H1 (cell line): Measurements from ENCODE around the gene CAMKMT. TPM values are rescaled to one million over a fixed set of nuclear protein-coding genes. Genes with fewer than 3 reads are reported as not detected.

ENCODE experiments used
- CTCF ChIA-PET: fragments of 300-600 bp; sonication (Branson Sonifier 250); formaldehyde crosslinking; loops from one replicate; lab custom pipeline; 2021; ENCODE audit not compliant: partially characterized antibody; lab: Charles Lee
- POLR2A ChIA-PET: fragments of 300-600 bp; sonication (Branson Sonifier 250); formaldehyde crosslinking; loops from one replicate; lab custom pipeline; 2021; ENCODE audit warnings: inconsistent platforms; ENCODE audit not compliant: partially characterized antibody; lab: Charles Lee
- DNase-seq, 2 experiments: peaks; one replicate each; pipeline versions ENCODE4 v3.0.0 to v3.0.0-alpha.2; 2010 to 2022; ENCODE audit warnings: low spot score in 2 of 2, low read depth in 1 of 2, mixed read lengths in 1 of 2
- FAIRE-seq: peaks from 2 replicates; lab custom pipeline; 2011; peaks lifted over from hg19 to GRCh38; lab: Jason Lieb, UNC
- H2AFZ ChIP-seq: 2 replicates; pipeline ENCODE4 v1.8.1; 2012; ENCODE audit warnings: low read length, inconsistent platforms
- H2AK5ac ChIP-seq: 2 replicates; pipeline ENCODE4 v1.6.1; 2013; ENCODE audit warnings: low read depth, low read length
- H2BK120ac ChIP-seq: replicated peaks from 2 replicates; pipeline ENCODE3; 2013; ENCODE audit warnings: low read depth, low read length, inconsistent platforms
- H2BK12ac ChIP-seq: 2 replicates; pipeline ENCODE4 v1.6.1; 2013; ENCODE audit warnings: low read depth, low read length
- H2BK15ac ChIP-seq: 2 replicates; pipeline ENCODE4 v1.6.1; 2013; ENCODE audit warnings: low read length
- H2BK20ac ChIP-seq: 2 replicates; pipeline ENCODE4 v1.6.1; 2013; ENCODE audit warnings: low read length
- H2BK5ac ChIP-seq: 2 replicates; pipeline ENCODE4 v1.6.1; 2013; ENCODE audit warnings: low read depth, low read length
- H3K14ac ChIP-seq: 2 replicates; pipeline ENCODE4 v1.6.1; 2013; ENCODE audit warnings: inconsistent platforms; ENCODE audit not compliant: insufficient read length
- H3K18ac ChIP-seq: 2 replicates; pipeline ENCODE4 v1.6.1; 2013; ENCODE audit warnings: low read length; ENCODE audit errors: extremely low read depth
- H3K23ac ChIP-seq: 2 replicates; pipeline ENCODE4 v1.6.1; 2013; ENCODE audit warnings: inconsistent platforms; ENCODE audit not compliant: insufficient read length
- H3K23me2 ChIP-seq: 2 replicates; pipeline ENCODE4 v1.6.1; 2013; ENCODE audit warnings: low read depth, low read length
- H3K27ac ChIP-seq: 2 replicates; pipeline ENCODE4 v1.6.1; 2011; ENCODE audit warnings: low read depth, low read length, inconsistent platforms
- H3K27me3 ChIP-seq, 4 experiments: replicated peaks in 1 of 4; 1 replicate in 1 of 4; 2 replicates in 3 of 4; pipeline versions ENCODE4 v1.6.1 to v1.8.1; 2011 to 2013; ENCODE audit warnings: low read length in 3 of 4, mild to moderate bottlenecking in 3 of 4, inconsistent platforms in 2 of 4, mixed read lengths in 2 of 4, moderate library complexity in 1 of 4; ENCODE audit not compliant: control insufficient read depth in 3 of 4, insufficient read depth in 3 of 4; ENCODE audit errors: extremely low read depth in 1 of 4
- H3K36me3 ChIP-seq, 4 experiments: 2 replicates each; pipeline versions ENCODE4 v1.6.1 to v1.8.1; 2011 to 2013; ENCODE audit warnings: mild to moderate bottlenecking in 4 of 4, low read length in 3 of 4, moderate library complexity in 2 of 4, control low read depth in 1 of 4, inconsistent platforms in 1 of 4; ENCODE audit not compliant: insufficient read depth in 4 of 4, control insufficient read depth in 2 of 4
- H3K4ac ChIP-seq: replicated peaks from 2 replicates; pipeline ENCODE3; 2013; ENCODE audit warnings: low read length, low read depth, mixed read lengths, inconsistent platforms; ENCODE audit not compliant: insufficient read length
- H3K4me1 ChIP-seq, 4 experiments: replicated peaks in 1 of 4; 1 replicate in 1 of 4; 2 replicates in 3 of 4; pipeline versions ENCODE4 v1.6.1 to v1.8.1; 2011 to 2013; ENCODE audit warnings: low read length in 3 of 4, inconsistent platforms in 2 of 4, mixed read lengths in 1 of 4; ENCODE audit not compliant: insufficient read depth in 4 of 4, control insufficient read depth in 3 of 4
- H3K4me2 ChIP-seq, 2 experiments: 2 replicates each; pipeline versions ENCODE4 v1.6.1 to v1.8.1; 2011 to 2013; ENCODE audit warnings: low read depth in 2 of 2, low read length in 2 of 2, control low read depth in 1 of 2, inconsistent platforms in 1 of 2, mild to moderate bottlenecking in 1 of 2; ENCODE audit not compliant: insufficient read depth in 1 of 2
- H3K4me3 ChIP-seq, 4 experiments: fragments of 200-600, 300-600 bp in 1 of 4; sonication (generic), shearing (Covaris generic), sonication (Bioruptor Twin) in 1 of 4; 2 replicates each; pipeline versions ENCODE4 v1.5.1 to v1.8.1; 2011 to 2016; ENCODE audit warnings: low read length in 4 of 4, low read depth in 3 of 4, control low read depth in 2 of 4, inconsistent platforms in 2 of 4, mild to moderate bottlenecking in 2 of 4, mixed read lengths in 1 of 4, moderate library complexity in 1 of 4; ENCODE audit not compliant: insufficient read depth in 2 of 4; ENCODE audit errors: extremely low read depth in 1 of 4
- H3K56ac ChIP-seq: replicated peaks from 2 replicates; pipeline ENCODE3; 2013; ENCODE audit warnings: low read depth, mild to moderate bottlenecking, mixed read lengths, low read length, inconsistent platforms; ENCODE audit not compliant: insufficient read length
- H3K79me1 ChIP-seq: 2 replicates; pipeline ENCODE4 v1.6.1; 2013; ENCODE audit warnings: low read depth, low read length, control low read depth
- H3K79me2 ChIP-seq, 2 experiments: 2 replicates each; pipeline versions ENCODE4 v1.6.1 to v1.8.1; 2012 to 2013; ENCODE audit warnings: low read length in 2 of 2, mild to moderate bottlenecking in 2 of 2, inconsistent platforms in 1 of 2; ENCODE audit not compliant: insufficient read depth in 2 of 2, control insufficient read depth in 1 of 2
- H3K9ac ChIP-seq, 4 experiments: replicated peaks in 1 of 4; 1 replicate in 1 of 4; 2 replicates in 3 of 4; pipeline versions ENCODE4 v1.6.1 to v1.8.1; 2011 to 2013; ENCODE audit warnings: low read depth in 3 of 4, low read length in 3 of 4, control low read depth in 2 of 4, mild to moderate bottlenecking in 2 of 4, moderate library complexity in 2 of 4, inconsistent platforms in 1 of 4; ENCODE audit errors: extremely low read depth in 1 of 4
- H3K9me3 ChIP-seq, 2 experiments: 2 replicates each; pipeline versions ENCODE4 v1.6.1 to v1.8.1; 2012 to 2013; ENCODE audit warnings: mild to moderate bottlenecking in 2 of 2, moderate library complexity in 2 of 2, control low read depth in 1 of 2, inconsistent platforms in 1 of 2, low read depth in 1 of 2, low read length in 1 of 2, mixed read lengths in 1 of 2; ENCODE audit not compliant: insufficient read depth in 2 of 2
- H4K20me1 ChIP-seq, 2 experiments: replicated peaks in 1 of 2; 2 replicates each; pipeline versions ENCODE3 to v1.8.1; 2011 to 2013; ENCODE audit warnings: inconsistent platforms in 2 of 2, low read length in 2 of 2, mild to moderate bottlenecking in 1 of 2; ENCODE audit not compliant: insufficient read depth in 2 of 2, control insufficient read depth in 1 of 2
- H4K5ac ChIP-seq: 2 replicates; pipeline ENCODE4 v1.6.1; 2013; ENCODE audit warnings: low read length, low read depth, mixed read lengths, inconsistent platforms; ENCODE audit not compliant: insufficient read length
- H4K8ac ChIP-seq: 2 replicates; pipeline ENCODE4 v1.8.0; 2013; ENCODE audit warnings: mild to moderate bottlenecking, moderate library complexity, low read length, inconsistent platforms; ENCODE audit not compliant: insufficient read depth; ENCODE audit errors: extremely low read depth
- H4K91ac ChIP-seq: replicated peaks from 2 replicates; pipeline ENCODE3; 2013; ENCODE audit warnings: low read length, mixed read lengths, inconsistent platforms; ENCODE audit not compliant: insufficient read length
- BRCA1 ChIP-seq: IDR thresholded peaks from 2 replicates; pipeline ENCODE4 v1.6.1; 2012; ENCODE audit warnings: low read depth, low read length, improper control_type of control experiment
- CEBPB ChIP-seq: IDR thresholded peaks from 2 replicates; pipeline ENCODE4 v1.6.1; 2012; ENCODE audit warnings: low read depth, low read length
- CHD2 ChIP-seq: IDR thresholded peaks from 2 replicates; pipeline ENCODE4 v1.6.1; 2012; ENCODE audit warnings: low read length, improper control_type of control experiment
- CTBP2 ChIP-seq: IDR thresholded peaks from 2 replicates; pipeline ENCODE4 v1.7.0; 2011; ENCODE audit warnings: borderline replicate concordance, mild to moderate bottlenecking, moderate library complexity, mixed read lengths, low read length; ENCODE audit not compliant: insufficient read depth, insufficient read length
- EGR1 ChIP-seq: IDR thresholded peaks from 2 replicates; pipeline ENCODE4 v1.6.1; 2011; ENCODE audit warnings: low read depth, low read length, borderline replicate concordance
- EP300 ChIP-seq, 2 experiments: IDR thresholded peaks; 1 replicate in 1 of 2; 2 replicates in 1 of 2; pipeline ENCODE4 v1.6.1; 2011 to 2012; ENCODE audit warnings: low read depth in 2 of 2, low read length in 2 of 2, mild to moderate bottlenecking in 2 of 2, borderline replicate concordance in 1 of 2, inconsistent platforms in 1 of 2, moderate library complexity in 1 of 2
- EZH2 ChIP-seq: fragments of 200-600 bp; sonication (generic); IDR thresholded peaks from 2 replicates; pipeline ENCODE4 v1.7.1; 2012; ENCODE audit warnings: low read depth, mild to moderate bottlenecking, moderate library complexity, low read length, inconsistent platforms; ENCODE audit not compliant: severe bottlenecking
- GTF2F1 ChIP-seq: IDR thresholded peaks from 2 replicates; pipeline ENCODE4 v1.6.1; 2012; ENCODE audit warnings: low read depth, low read length, improper control_type of control experiment, borderline replicate concordance
- HDAC2 ChIP-seq, 2 experiments: fragments of 300-600 bp in 1 of 2; sonication (generic) in 1 of 2; IDR thresholded peaks; 2 replicates each; pipeline ENCODE4 v1.6.1; 2011 to 2012; ENCODE audit warnings: low read depth in 2 of 2, low read length in 2 of 2, mild to moderate bottlenecking in 2 of 2, moderate library complexity in 2 of 2, borderline replicate concordance in 1 of 2, inconsistent platforms in 1 of 2
- JUN ChIP-seq: IDR thresholded peaks from 2 replicates; pipeline ENCODE4 v1.6.1; 2011; ENCODE audit warnings: low read depth, mild to moderate bottlenecking, improper control_type of control experiment, low read length
- JUND ChIP-seq: IDR thresholded peaks from 2 replicates; pipeline ENCODE4 v1.6.1; 2011; ENCODE audit warnings: mild to moderate bottlenecking, improper control_type of control experiment, low read length
- SP4 ChIP-seq: IDR thresholded peaks from 2 replicates; pipeline ENCODE4 v1.6.1; 2012; ENCODE audit warnings: low read length, inconsistent platforms
- TAF7 ChIP-seq: optimal IDR thresholded peaks from 2 replicates; pipeline ENCODE3; 2011; ENCODE audit warnings: low read depth, mild to moderate bottlenecking, inconsistent platforms, low read length, moderate library complexity, borderline replicate concordance
- TBP ChIP-seq: IDR thresholded peaks from 2 replicates; pipeline ENCODE4 v1.6.1; 2011; ENCODE audit warnings: low read depth, low read length, improper control_type of control experiment
- WGBS, 2 experiments: shearing (Covaris generic) in 1 of 2; methylation state at CpG; one replicate each; pipeline versions ENCODE4 v1.1.6 to v1.1.7; 2013 to 2015; ENCODE audit warnings: low lambda C conversion rate in 2 of 2, mixed read lengths in 2 of 2, inconsistent platforms in 1 of 2, low coverage in 1 of 2, missing lambda C conversion rate in 1 of 2; ENCODE audit not compliant: insufficient replicate concordance in 2 of 2, insufficient coverage in 1 of 2, insufficient read length in 1 of 2; ENCODE audit errors: extremely low coverage in 1 of 2, missing lambda C conversion rate in 1 of 2; 5-methylcytosine and 5-hydroxymethylcytosine counted together
- polyA plus RNA-seq, 7 experiments: library from polyadenylated mRNA; depleted of rRNA in 3 of 7; stranded (reverse) in 5 of 7; unstranded in 2 of 7; fragments of >200 nt in 5 of 7; fragments of 200-250 nt in 2 of 7; gene quantifications; 1 replicate in 5 of 7; 2 replicates in 1 of 7; 4 replicates in 1 of 7; pipeline versions ENCODE4 v1.2.1 to v1.2.3, GENCODE V29; 2011 to 2013; ENCODE audit warnings: missing spikeins in 2 of 7, mixed read lengths in 2 of 7
- total RNA-seq: library from RNA; stranded (reverse); fragmentation: NEBNext Ultra II Directional; extraction: Animal tissue kit (Norgen Biotek cat#: 25700); gene quantifications from 2 replicates; pipeline ENCODE4 v1.2.1, GENCODE V29; 2021

Gene CAMKMT
- total and polyA plus RNA-seq, 2 of the 8 experiments (the other 6 are each of a cell fraction or from before 2014, with no cell fraction given) = 14.7 to 22.4 TPM

DNA sequence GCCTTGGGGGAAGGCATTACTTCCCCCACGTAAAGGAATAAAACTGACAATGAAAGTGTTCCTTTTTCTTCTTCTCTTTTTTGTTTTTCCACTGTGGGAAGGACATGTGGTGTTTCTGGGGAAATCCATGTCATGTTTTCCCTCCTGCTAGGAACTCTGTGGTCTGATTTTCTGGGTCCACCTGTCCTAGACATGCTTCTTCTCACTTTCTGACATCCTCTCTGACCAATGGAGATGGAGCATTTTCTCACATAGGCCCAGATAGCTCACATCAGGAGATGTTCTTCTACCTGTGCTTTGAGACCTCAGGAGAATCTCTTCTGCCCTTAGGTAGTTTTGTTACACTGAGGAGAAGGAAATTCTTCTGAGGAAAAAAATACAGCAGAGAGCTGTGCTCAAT is 327.8 kb downstream of the CAMKMT start:
- no peak overlapping the region for H3K4me2 ChIP-seq
- H3K18ac ChIP-seq = no peak overlapping the region
- H3K27ac ChIP-seq = no peak overlapping the region
- no peak overlapping the region for H3K4ac ChIP-seq
- no peak overlapping the region for H2BK5ac ChIP-seq
- no peak overlapping the region for H2AFZ ChIP-seq
- no peaks in the 10 kb centered on the region for H3K36me3 ChIP-seq
- no peaks in the 10 kb centered on the region for H3K79me1 ChIP-seq
- no peak overlapping the region for H3K9ac ChIP-seq
- ChIA-PET CTCF (interaction anchor here (0.7 to 1.5 kb wide), 3 partner anchors 22 to 646 kb away, joined by 3 to 4 read pairs (median 4); no protein-coding TSS in a partner anchor), POLR2A (no interaction called here)
- no peak overlapping the region for H4K5ac ChIP-seq
- no peak overlapping the region for H4K91ac ChIP-seq
- H3K79me2 ChIP-seq = no peaks in the 10 kb centered on the region
- H2AK5ac ChIP-seq = no peak overlapping the region
- no peak overlapping the region for H3K14ac ChIP-seq
- H4K20me1 ChIP-seq = no peaks in the 10 kb centered on the region
- H3K4me3 ChIP-seq = no peak overlapping the region
- H3K56ac ChIP-seq = no peak overlapping the region
- H3K23ac ChIP-seq = no peak overlapping the region
- H3K9me3 ChIP-seq = no peaks in the 10 kb centered on the region
- WGBS, 2 experiments = 100% methylated on average over 1 of the region's 1 CpG; no CpG with 5 or more reads in 1 of the 2 experiments
- no peak overlapping the region for H2BK120ac ChIP-seq
- H2BK12ac ChIP-seq = no peak overlapping the region
- H2BK20ac ChIP-seq = no peak overlapping the region
- DNase-seq = no peak
- H4K8ac ChIP-seq = no peak overlapping the region
- no peak for FAIRE-seq
- no peaks in the 10 kb centered on the region for H3K23me2 ChIP-seq
- H3K4me1 ChIP-seq = no peaks in the 10 kb centered on the region
- H3K27me3 ChIP-seq = no peaks in the 10 kb centered on the region
- peak overlapping the region; percentile 16; the same call in 1 of the 2 replicates for H2BK15ac ChIP-seq
- no peak for TF ChIP-seq EGR1
- no peak for TF ChIP-seq SP4
- no peak for TF ChIP-seq TBP
- TF ChIP-seq JUN = no peak
- no peak for TF ChIP-seq HDAC2 (IDR thresholded peaks at IDR 0.05; ENCODE audit: borderline replicate concordance in 1 of 2, low read depth in 2 of 2, low read length in 2 of 2)
- no peak for TF ChIP-seq GTF2F1
- TF ChIP-seq CTBP2 = no peak
- no peak for TF ChIP-seq CHD2
- no peak for TF ChIP-seq BRCA1
- TF ChIP-seq TAF7 = no peak
- TF ChIP-seq EP300 (IDR thresholded peaks at IDR 0.05; ENCODE audit: borderline replicate concordance in 1 of 2, low read depth in 2 of 2, low read length in 2 of 2) = no peak
- no peak for TF ChIP-seq JUND
- TF ChIP-seq CEBPB = no peak
- TF ChIP-seq EZH2 = no peak
